HG02840 (cell line): ENCODE measurements around the gene PARP12.

Source experiments
- ATAC-seq: cut with Tn5 transposase; IDR thresholded peaks from one replicate; pipeline ENCODE4 v1.9.1; 2021; ENCODE audit warnings: mild to moderate bottlenecking, moderate library complexity, moderate number of reproducible peaks; ENCODE audit not compliant: unreplicated experiment, low FRiP score

PARP12 gene

GRCh38 chr7:140017034-140017433, 45.7 kb downstream of the PARP12 start:
- ATAC-seq = no peak

- ATAC-seq = no peak
Observed at GRCh38 chr7:140016540-140016939, 46.2 kb downstream of the PARP12 start.

GRCh38 chr7:140015471-140015970, 47.2 kb downstream of the PARP12 start:
- no peak for ATAC-seq

- no peak for ATAC-seq
Observed at GRCh38 chr7:140014123-140014522, 48.6 kb downstream of the PARP12 start.

- ATAC-seq = no peak
Observed at GRCh38 chr7:140013676-140014075, 49.1 kb downstream of the PARP12 start.

GRCh38 chr7:140010194-140010895, 52.4 kb downstream of the PARP12 start:
- no peak for ATAC-seq

- ATAC-seq = no peak
Observed at GRCh38 chr7:140009735-140010134, 53.0 kb downstream of the PARP12 start.

GRCh38 chr7:140008755-140009610, 53.8 kb downstream of the PARP12 start:
- no peak for ATAC-seq

- ATAC-seq = no peak
Observed at GRCh38 chr7:140007051-140007690, 55.6 kb downstream of the PARP12 start.

GRCh38 chr7:140006600-140006999, 56.2 kb downstream of the PARP12 start:
- ATAC-seq = no peak

GRCh38 chr7:140005754-140006503, 56.8 kb downstream of the PARP12 start:
- no peak for ATAC-seq

- no peak for ATAC-seq
Observed at GRCh38 chr7:140005341-140005740, 57.4 kb downstream of the PARP12 start.

GRCh38 chr7:140004672-140005071, 58.1 kb downstream of the PARP12 start:
- ATAC-seq = no peak

GRCh38 chr7:140003913-140004382, 58.8 kb downstream of the PARP12 start:
- ATAC-seq = no peak

- no peak for ATAC-seq
Observed at GRCh38 chr7:140000666-140001268, 62.0 kb downstream of the PARP12 start.

GRCh38 chr7:139999516-139999915, 63.2 kb downstream of the PARP12 start:
- ATAC-seq = no peak

GRCh38 chr7:139998572-139998971, 64.2 kb downstream of the PARP12 start:
- no peak for ATAC-seq

- no peak for ATAC-seq
Observed at GRCh38 chr7:139995017-139995915, 67.5 kb downstream of the PARP12 start.

GRCh38 chr7:139994356-139994755, 68.4 kb downstream of the PARP12 start:
- ATAC-seq = no peak
